Measurements from ENCODE around the gene MRI1.

DNA sequence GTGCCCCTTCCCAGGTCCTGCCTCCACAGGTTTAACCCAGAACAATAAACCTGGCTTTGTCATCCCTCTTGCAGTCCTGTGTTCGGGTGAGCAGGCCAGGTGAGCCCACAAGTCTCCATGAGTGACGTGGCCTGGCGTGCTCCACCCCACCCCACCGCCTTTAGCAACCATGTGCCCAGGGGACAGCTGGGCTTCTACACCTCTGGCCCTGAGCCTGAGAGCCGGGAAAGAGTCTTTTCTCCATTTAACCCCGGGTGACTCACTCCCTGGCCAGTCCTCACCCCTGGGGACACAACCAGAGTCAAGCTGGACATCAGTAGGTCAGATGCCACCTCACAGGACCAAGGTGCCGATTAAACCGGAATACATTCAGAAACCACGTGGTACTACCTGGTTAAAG is 14.1 kb downstream of the MRI1 start:
- TF ChIP-seq ZFX (IDR thresholded peaks at IDR 0.05) (no peak), POLR2A (IDR thresholded peaks at IDR 0.05; ENCODE audit: borderline replicate concordance, extremely low read depth, insufficient read depth, insufficient read length) (no peak), EZH2phosphoT487 (IDR thresholded peaks at IDR 0.05; ENCODE audit: borderline replicate concordance) (no peak), EZH2 (IDR thresholded peaks at IDR 0.05) (no peak), FOSL1 (IDR thresholded peaks at IDR 0.05; ENCODE audit: low read depth) (no peak), SP1 (IDR thresholded peaks at IDR 0.05; ENCODE audit: low read depth) (no peak)
- TF ChIP-seq, protein P1, sequence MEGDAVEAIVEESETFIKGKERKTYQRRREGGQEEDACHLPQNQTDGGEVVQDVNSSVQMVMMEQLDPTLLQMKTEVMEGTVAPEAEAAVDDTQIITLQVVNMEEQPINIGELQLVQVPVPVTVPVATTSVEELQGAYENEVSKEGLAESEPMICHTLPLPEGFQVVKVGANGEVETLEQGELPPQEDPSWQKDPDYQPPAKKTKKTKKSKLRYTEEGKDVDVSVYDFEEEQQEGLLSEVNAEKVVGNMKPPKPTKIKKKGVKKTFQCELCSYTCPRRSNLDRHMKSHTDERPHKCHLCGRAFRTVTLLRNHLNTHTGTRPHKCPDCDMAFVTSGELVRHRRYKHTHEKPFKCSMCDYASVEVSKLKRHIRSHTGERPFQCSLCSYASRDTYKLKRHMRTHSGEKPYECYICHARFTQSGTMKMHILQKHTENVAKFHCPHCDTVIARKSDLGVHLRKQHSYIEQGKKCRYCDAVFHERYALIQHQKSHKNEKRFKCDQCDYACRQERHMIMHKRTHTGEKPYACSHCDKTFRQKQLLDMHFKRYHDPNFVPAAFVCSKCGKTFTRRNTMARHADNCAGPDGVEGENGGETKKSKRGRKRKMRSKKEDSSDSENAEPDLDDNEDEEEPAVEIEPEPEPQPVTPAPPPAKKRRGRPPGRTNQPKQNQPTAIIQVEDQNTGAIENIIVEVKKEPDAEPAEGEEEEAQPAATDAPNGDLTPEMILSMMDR (IDR thresholded peaks at IDR 0.05 in 2 of 3, conservative IDR thresholded peaks at IDR 0.05 in 1 of 3; ENCODE audit: borderline replicate concordance in 1 of 3, insufficient read depth in 1 of 3, low read depth in 2 of 3, low read length in 2 of 3), result no peak
- TF ChIP-seq, protein P2, sequence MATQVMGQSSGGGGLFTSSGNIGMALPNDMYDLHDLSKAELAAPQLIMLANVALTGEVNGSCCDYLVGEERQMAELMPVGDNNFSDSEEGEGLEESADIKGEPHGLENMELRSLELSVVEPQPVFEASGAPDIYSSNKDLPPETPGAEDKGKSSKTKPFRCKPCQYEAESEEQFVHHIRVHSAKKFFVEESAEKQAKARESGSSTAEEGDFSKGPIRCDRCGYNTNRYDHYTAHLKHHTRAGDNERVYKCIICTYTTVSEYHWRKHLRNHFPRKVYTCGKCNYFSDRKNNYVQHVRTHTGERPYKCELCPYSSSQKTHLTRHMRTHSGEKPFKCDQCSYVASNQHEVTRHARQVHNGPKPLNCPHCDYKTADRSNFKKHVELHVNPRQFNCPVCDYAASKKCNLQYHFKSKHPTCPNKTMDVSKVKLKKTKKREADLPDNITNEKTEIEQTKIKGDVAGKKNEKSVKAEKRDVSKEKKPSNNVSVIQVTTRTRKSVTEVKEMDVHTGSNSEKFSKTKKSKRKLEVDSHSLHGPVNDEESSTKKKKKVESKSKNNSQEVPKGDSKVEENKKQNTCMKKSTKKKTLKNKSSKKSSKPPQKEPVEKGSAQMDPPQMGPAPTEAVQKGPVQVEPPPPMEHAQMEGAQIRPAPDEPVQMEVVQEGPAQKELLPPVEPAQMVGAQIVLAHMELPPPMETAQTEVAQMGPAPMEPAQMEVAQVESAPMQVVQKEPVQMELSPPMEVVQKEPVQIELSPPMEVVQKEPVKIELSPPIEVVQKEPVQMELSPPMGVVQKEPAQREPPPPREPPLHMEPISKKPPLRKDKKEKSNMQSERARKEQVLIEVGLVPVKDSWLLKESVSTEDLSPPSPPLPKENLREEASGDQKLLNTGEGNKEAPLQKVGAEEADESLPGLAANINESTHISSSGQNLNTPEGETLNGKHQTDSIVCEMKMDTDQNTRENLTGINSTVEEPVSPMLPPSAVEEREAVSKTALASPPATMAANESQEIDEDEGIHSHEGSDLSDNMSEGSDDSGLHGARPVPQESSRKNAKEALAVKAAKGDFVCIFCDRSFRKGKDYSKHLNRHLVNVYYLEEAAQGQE (IDR thresholded peaks at IDR 0.05; ENCODE audit: low read depth), result no peak
